SU-DHL-6 (cell line): ENCODE results near the gene ZC3H14.

ENCODE experiments used
- CTCF ChIP-seq: fragments of 200-600 bp; sonication (generic); IDR thresholded peaks from one replicate; pipeline ENCODE4 v1.5.1; 2017; ENCODE audit warnings: antibody characterized with exemption, mild to moderate bottlenecking, low read length, moderate library complexity; ENCODE audit not compliant: insufficient read depth, poor library complexity, severe bottlenecking
- EZH2phosphoT487 ChIP-seq: fragments of 200-600 bp; sonication (generic), shearing (Covaris generic); conservative IDR thresholded peaks from 2 replicates; pipeline ENCODE4 v1.6.1; 2018; ENCODE audit warnings: mild to moderate bottlenecking, antibody characterized with exemption, low read length, moderate library complexity, mixed read lengths

GRCh38 chr14:88551094-88551870 is 11.6 kb upstream of the ZC3H14 start:
- TF ChIP-seq CTCF: no peak
- TF ChIP-seq EZH2phosphoT487: no peak
